ENCODE data around the gene CUL7. TPM values are rescaled to one million over a fixed set of nuclear protein-coding genes. Genes with fewer than 3 reads are reported as not detected.

The CUL7 gene
- total and polyA plus RNA-seq, 9 of the 15 experiments (the other 6 are each of a cell fraction or from before 2014, with no cell fraction given), result 0.44 to 20.1 (median 8.6) TPM

- TF ChIP-seq CSDE1 (IDR thresholded peaks at IDR 0.05) (0 out of 4 replicates have a peak, but pooled peaks of 1 of the 2 experiments have one; percentile 29), DNMT1 (IDR thresholded peaks at IDR 0.05) (0 out of 2 replicates have a peak, but pooled peaks have one; percentile 1), U2AF1 (optimal IDR thresholded peaks at IDR 0.05; ENCODE audit: low read depth, low read length) (peak; percentile 82), ETV6 (IDR thresholded peaks at IDR 0.05; ENCODE audit: borderline replicate concordance in 1 of 2, low read depth in 2 of 2, low read length in 1 of 2) (peak; percentile 96 to 98), ETV6 (CRISPR knock-in tag; IDR thresholded peaks at IDR 0.05; ENCODE audit: borderline replicate concordance) (no peak), CBX3 (IDR thresholded peaks at IDR 0.05; ENCODE audit: borderline replicate concordance in 1 of 2, low read length in 2 of 2) (peak in 1 of 2 experiments; percentile 37; a peak in 1 of 3 replicates), NR3C1 (CRISPR knock-in tag; IDR thresholded peaks at IDR 0.05) (no peak), CLOCK (CRISPR knock-in tag; IDR thresholded peaks at IDR 0.05; ENCODE audit: borderline replicate concordance) (no peak), ZNF740 (CRISPR knock-in tag; IDR thresholded peaks at IDR 0.05) (no peak), ZNF740 (tag; IDR thresholded peaks at IDR 0.05) (no peak), ZFPM2 (CRISPR knock-in tag; IDR thresholded peaks at IDR 0.05) (peak; percentile 80), SAP30 (IDR thresholded peaks at IDR 0.05; ENCODE audit: borderline replicate concordance, insufficient read depth, low read depth, low read length, poor library complexity, severe bottlenecking) (no peak), HMG20A (CRISPR knock-in tag; conservative IDR thresholded peaks at IDR 0.05) (no peak), ZFX (CRISPR knock-in tag; IDR thresholded peaks at IDR 0.05) (peak; percentile 97), PPARD (CRISPR knock-in tag; IDR thresholded peaks at IDR 0.05) (no peak), EP300 (IDR thresholded peaks at IDR 0.05; ENCODE audit: low read length) (peak; percentile 69), ZNF282 (CRISPR knock-in tag; IDR thresholded peaks at IDR 0.05) (no peak), EHMT2 (IDR thresholded peaks at IDR 0.05) (no peak), ZSCAN32 (CRISPR knock-in tag; IDR thresholded peaks at IDR 0.05) (peak; percentile 80), ZNF79 (CRISPR knock-in tag; IDR thresholded peaks at IDR 0.05; ENCODE audit: low read depth) (0 out of 2 replicates have a peak, but pooled peaks have one; percentile 20), FOXA3 (CRISPR knock-in tag; conservative IDR thresholded peaks at IDR 0.05 in 1 of 2, IDR thresholded peaks at IDR 0.05 in 1 of 2) (peak in 1 of 2 experiments; percentile 75; a peak in 2 of 4 replicates), KDM5B (IDR thresholded peaks at IDR 0.05; ENCODE audit: insufficient replicate concordance, low read depth, low read length) (peak; percentile 88), JUND (IDR thresholded peaks at IDR 0.05; ENCODE audit: borderline replicate concordance, low read depth, low read length) (peak; percentile 76), JUND (tag; IDR thresholded peaks at IDR 0.05; ENCODE audit: borderline replicate concordance, low read depth, low read length) (peak; percentile 47; the same call in 1 of the 3 replicates), TAF9B (IDR thresholded peaks at IDR 0.05; ENCODE audit: partially characterized antibody) (peak; percentile 75), ZNF197 (CRISPR knock-in tag; IDR thresholded peaks at IDR 0.05; ENCODE audit: low read depth) (0 out of 2 replicates have a peak, but pooled peaks have one; percentile 12)
Observed at GRCh38 chr6:43053545-43054205, at the start of gene CUL7 (continued).
